Psoas muscle (tissue), 8 donors: ENCODE measurements around the gene PDGFC. TPM values are rescaled to one million over a fixed set of nuclear protein-coding genes. Genes with fewer than 3 reads are reported as not detected.

Source experiments
- ATAC-seq, 4 donors: fragments of 200-7000 bp; cut with Tn5 transposase; one replicate each; pipeline ENCODE4 v1.9.1; 2020; ENCODE audit warnings: moderate library complexity in 3 of 4, mild to moderate bottlenecking in 2 of 4
- DNase-seq, 2 donors: peaks; one replicate each; pipeline ENCODE4 v3.0.0-alpha.2; 2020
- H3K27ac ChIP-seq: fragments of 200-600 bp; one replicate; pipeline ENCODE4 v1.8.0; 2022
- H3K27me3 ChIP-seq, 3 donors: fragments of 200-600 bp in 1 of 3; one replicate each; pipeline versions ENCODE4 v1.6.1 to v1.8.0; 2013 to 2022; ENCODE audit warnings: low read length in 2 of 3, mild to moderate bottlenecking in 2 of 3, moderate library complexity in 1 of 3; ENCODE audit not compliant: insufficient read depth in 3 of 3
- H3K36me3 ChIP-seq, 2 donors: fragments of 200-600 bp in 1 of 2; one replicate each; pipeline versions ENCODE4 v1.6.1 to v1.8.0; 2013 to 2022; ENCODE audit warnings: low read depth in 1 of 2, mild to moderate bottlenecking in 1 of 2, moderate library complexity in 1 of 2; ENCODE audit not compliant: insufficient read depth in 1 of 2
- H3K4me1 ChIP-seq: fragments of 200-600 bp; one replicate; pipeline ENCODE4 v1.8.0; 2022
- H3K4me3 ChIP-seq: fragments of 200-600 bp; one replicate; pipeline ENCODE4 v1.8.0; 2022; ENCODE audit warnings: mild to moderate bottlenecking
- H3K9me3 ChIP-seq: fragments of 200-600 bp; one replicate; pipeline ENCODE4 v1.8.0; 2022
- WGBS, 3 donors: extraction: QIAGEN DNeasy Blood & Tissue Kit; methylation state at CpG; one replicate each; pipeline versions ENCODE4 v1.1.6 to v1.1.7; 2013; 5-methylcytosine and 5-hydroxymethylcytosine counted together
- intact Hi-C, 2 donors: fragments of 100-400 bp; cut with DNase I; formaldehyde crosslinking; loops; one replicate each; pipeline versions ENCODE4 v1.11.0 to v1.14.2; 2022
- long read RNA-seq, 2 donors: library from polyadenylated mRNA; unstranded; transcript quantifications; one replicate each; pipeline ENCODE4 v2.0.0, GENCODE V29; 2021
- polyA plus RNA-seq, 3 donors: library from polyadenylated mRNA; stranded (reverse); fragments of 200-250 nt; gene quantifications; one replicate each; pipeline ENCODE4 v1.2.3, GENCODE V29; 2013
- total RNA-seq, 4 donors: library from RNA; stranded (reverse); fragmentation: NEBNext Ultra II Directional in 2 of 4; extraction: Animal tissue kit (Norgen Biotek cat#: 25700) in 2 of 4; gene quantifications; one replicate each; pipeline versions ENCODE4 v1.2.1 to v1.2.4, GENCODE V29; 2021 to 2023
- TF ChIP-seq, protein P1 (sequence below): fragments of 200-600 bp; IDR thresholded peaks from one replicate; pipeline ENCODE4 v1.8.0; 2022; ENCODE audit warnings: antibody characterized with exemption
- donor health status: healthy with polysubstance abuse.
- donor health status: DM: no; HTN: no; CAD: no; lungs with moderate emphysema.
- donor health status: Bipolar disorder and iron deficiency.
- donor health status: healthy.
- donor health status: DM: yes; HTN: yes; CAD: no.
- donor health status: DM: no; HTN: no; CAD: no.
- donor health status: DM: no; HTN: no; CAD: no.
- donor health status: DM: yes; HTN: yes; CAD: no.

Gene PDGFC, protein sequence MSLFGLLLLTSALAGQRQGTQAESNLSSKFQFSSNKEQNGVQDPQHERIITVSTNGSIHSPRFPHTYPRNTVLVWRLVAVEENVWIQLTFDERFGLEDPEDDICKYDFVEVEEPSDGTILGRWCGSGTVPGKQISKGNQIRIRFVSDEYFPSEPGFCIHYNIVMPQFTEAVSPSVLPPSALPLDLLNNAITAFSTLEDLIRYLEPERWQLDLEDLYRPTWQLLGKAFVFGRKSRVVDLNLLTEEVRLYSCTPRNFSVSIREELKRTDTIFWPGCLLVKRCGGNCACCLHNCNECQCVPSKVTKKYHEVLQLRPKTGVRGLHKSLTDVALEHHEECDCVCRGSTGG
- total RNA-seq (10 to 100 TPM in 1 of 4 donors, 1 to 10 TPM in 3; 4.2 to 19.8 (median 6.7) TPM), polyA plus RNA-seq (1 to 10 TPM; 2.2 to 6.3 (median 2.5) TPM)
- long read RNA-seq, donor 1, full-length matches to known transcripts: 6 of 13 reads
- long read RNA-seq, donor 1, partial matches to known transcripts: 4 of 13 reads
- long read RNA-seq, donor 1, other reads (novel, unspliced or antisense): 3 of 13 reads
- long read RNA-seq, donor 2, full-length matches to known transcripts: 3 of 6 reads
- long read RNA-seq, donor 2, partial matches to known transcripts: 1 of 6 reads
- long read RNA-seq, donor 2, other reads (novel, unspliced or antisense): 2 of 6 reads

DNA sequence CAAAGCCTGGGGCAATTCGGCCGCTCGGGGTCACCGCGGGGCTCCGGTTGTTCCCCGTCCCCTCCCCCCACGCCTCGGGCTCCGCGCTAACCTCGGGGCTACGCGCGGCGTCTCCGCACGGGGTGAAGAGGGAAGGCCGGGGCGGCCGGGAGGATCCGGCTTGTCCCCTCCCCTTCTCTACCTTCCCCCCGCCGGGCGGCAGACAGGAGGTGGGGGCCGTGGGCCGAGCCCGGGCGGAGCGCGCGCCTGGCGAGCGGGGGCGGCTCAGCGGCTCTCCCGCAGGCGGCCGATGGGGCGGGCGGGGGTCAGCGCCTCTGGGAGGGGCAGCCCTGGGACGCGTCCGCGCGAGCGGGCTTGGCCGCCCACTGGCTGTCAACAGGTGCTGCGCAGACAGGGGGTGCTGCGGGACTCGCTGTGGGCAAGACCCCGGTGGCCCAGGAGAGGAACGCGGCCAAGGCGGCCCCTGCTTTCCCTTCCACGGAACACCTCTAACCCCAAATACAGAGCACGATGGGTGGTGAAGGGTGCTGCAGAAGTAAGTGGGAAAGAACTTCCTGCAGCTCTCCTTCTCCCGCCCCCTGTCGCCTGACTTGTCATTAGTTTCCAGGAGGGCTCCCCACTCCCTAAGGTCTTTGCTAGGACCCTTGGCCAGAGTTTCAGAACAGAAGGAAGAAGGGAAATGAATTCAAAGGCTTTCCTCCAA is at the start of gene PDGFC:
PDGFC (minus strand) TSS at position 124 of the 703 bp plus-strand sequence. CDS start 896 bp downstream, outside the sequence.
- WGBS, 3 donors: 0 to 1% (median 0%) methylated on average over 37 to 60 of the region's 60 CpGs
- peaks cover 20% of the 10 kb centered on the region for H3K4me1 ChIP-seq
- H3K9me3 ChIP-seq: no peaks in the 10 kb centered on the region
- DNase-seq (peak; percentile 77 to 86), ATAC-seq (peak; percentile 77 to 87 (median 78))
- peak within 1 kb of the TSS; percentile 84 for H3K4me3 ChIP-seq
- peak within 1 kb of the TSS; percentile 89 for H3K27ac ChIP-seq
- TF ChIP-seq, protein P1, sequence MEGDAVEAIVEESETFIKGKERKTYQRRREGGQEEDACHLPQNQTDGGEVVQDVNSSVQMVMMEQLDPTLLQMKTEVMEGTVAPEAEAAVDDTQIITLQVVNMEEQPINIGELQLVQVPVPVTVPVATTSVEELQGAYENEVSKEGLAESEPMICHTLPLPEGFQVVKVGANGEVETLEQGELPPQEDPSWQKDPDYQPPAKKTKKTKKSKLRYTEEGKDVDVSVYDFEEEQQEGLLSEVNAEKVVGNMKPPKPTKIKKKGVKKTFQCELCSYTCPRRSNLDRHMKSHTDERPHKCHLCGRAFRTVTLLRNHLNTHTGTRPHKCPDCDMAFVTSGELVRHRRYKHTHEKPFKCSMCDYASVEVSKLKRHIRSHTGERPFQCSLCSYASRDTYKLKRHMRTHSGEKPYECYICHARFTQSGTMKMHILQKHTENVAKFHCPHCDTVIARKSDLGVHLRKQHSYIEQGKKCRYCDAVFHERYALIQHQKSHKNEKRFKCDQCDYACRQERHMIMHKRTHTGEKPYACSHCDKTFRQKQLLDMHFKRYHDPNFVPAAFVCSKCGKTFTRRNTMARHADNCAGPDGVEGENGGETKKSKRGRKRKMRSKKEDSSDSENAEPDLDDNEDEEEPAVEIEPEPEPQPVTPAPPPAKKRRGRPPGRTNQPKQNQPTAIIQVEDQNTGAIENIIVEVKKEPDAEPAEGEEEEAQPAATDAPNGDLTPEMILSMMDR: peak; percentile 57
- intact Hi-C loops: loop anchor here in 1 of 2 donors (2.0 to 10.0 kb wide), 4 partner anchors 73 to 497 kb away; no protein-coding TSS in a partner anchor
- no peaks in the 10 kb centered on the region for H3K36me3 ChIP-seq
- no peaks in the 10 kb centered on the region for H3K27me3 ChIP-seq

DNA sequence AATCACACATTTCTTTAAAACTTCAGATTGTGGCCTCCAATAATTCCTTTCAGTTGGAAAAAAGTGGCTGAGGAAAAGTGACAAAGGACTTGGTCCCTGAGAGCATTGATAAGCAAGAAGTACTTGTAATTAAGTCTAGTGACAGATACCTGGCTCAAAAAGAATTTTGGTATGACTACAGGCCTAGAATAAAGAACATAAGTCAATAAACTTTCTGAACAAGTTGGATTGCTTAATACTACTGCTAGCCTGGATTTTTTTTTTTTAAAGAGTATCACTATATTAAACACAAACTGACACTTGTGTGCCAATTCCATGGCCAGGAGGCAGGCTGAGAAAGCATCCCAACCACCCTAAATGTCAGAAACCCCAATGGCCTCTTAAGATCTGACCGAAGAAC is 49.3 kb upstream of the PDGFC start:
- 81 to 85% (median 84%) methylated on average over 1 of the region's 1 CpG for WGBS, 3 donors
- TF ChIP-seq, protein P1: no peak
- no peaks in the 10 kb centered on the region for H3K27me3 ChIP-seq
- no peak overlapping the region for H3K4me3 ChIP-seq
- no peak for DNase-seq
- H3K27ac ChIP-seq: no peak overlapping the region
- ATAC-seq: no peak
- no peaks in the 10 kb centered on the region for H3K4me1 ChIP-seq
- intact Hi-C loops: no loop called here
- no peaks in the 10 kb centered on the region for H3K36me3 ChIP-seq
- H3K9me3 ChIP-seq: no peaks in the 10 kb centered on the region

- Histone ChIP-seq H3K27ac (no peak overlapping the region), H3K27me3 (peaks cover 0 to 3% (median 0%) of the 10 kb centered on the region in 3 donors), H3K4me1 (no peaks in the 10 kb centered on the region), H3K9me3 (no peaks in the 10 kb centered on the region), H3K4me3 (no peak overlapping the region), H3K36me3 (no peaks in the 10 kb centered on the region)
- no peak for DNase-seq
- no peak for ATAC-seq
- intact Hi-C loops: no loop called here
- WGBS, 3 donors: 67 to 71% (median 67%) methylated on average over 3 of the region's 3 CpGs
- TF ChIP-seq, protein P1: no peak
Observed at GRCh38 chr4:157018920-157019490, 47.4 kb upstream of the PDGFC start.

DNA sequence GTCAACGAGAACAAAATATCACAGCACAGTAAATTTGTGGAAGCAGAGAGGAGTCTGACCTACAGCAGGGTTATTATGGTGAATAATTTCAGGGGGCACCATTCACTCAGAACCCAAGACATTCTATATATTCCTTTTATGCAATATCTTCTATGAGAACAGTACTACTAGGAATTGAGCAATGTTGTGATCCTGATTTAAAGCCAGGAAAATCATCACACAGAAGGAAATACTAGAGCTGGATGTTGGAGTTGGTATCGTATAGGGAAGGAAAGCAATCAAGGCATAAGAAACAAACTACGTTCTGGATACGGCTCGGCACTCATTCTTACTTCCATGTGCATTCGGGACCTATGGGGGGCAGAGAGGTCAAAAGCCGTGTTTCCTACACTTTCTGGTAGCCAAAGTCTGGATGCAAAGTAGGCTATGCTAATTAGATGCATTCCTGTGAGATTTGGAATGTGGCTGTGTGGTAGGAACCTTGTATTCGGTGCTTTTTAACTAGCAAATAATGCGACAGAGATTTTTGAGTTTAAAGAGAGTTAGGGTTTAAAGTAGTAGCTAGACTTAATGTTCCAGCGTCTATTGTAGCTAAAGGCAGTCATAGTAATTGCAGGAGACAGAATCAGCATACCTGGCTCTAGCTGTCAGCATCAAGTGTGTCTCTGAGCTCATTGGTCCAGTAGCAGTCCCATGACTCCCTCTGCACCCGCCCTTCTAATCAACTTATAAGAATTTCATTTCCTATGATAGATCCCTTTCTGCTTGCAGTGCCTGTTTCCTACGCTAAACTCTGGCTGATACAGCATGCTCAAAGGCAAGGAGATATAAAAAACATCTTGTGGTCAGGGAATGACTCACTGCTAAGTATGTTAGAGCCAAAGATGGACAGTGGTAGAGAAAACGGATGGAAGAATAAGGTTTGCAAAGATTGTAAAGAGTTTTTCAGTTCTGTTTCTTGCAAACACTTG is 43.3 kb upstream of the PDGFC start:
- no peak overlapping the region for H3K4me3 ChIP-seq
- no peaks in the 10 kb centered on the region for H3K9me3 ChIP-seq
- H3K27me3 ChIP-seq: peaks cover 0 to 3% (median 0%) of the 10 kb centered on the region in 3 donors
- H3K27ac ChIP-seq: no peak overlapping the region
- WGBS, 3 donors: 75 to 80% (median 76%) methylated on average over 13 of the region's 13 CpGs
- intact Hi-C loops: no loop called here
- TF ChIP-seq, protein P1: no peak
- H3K4me1 ChIP-seq: no peaks in the 10 kb centered on the region
- H3K36me3 ChIP-seq: no peaks in the 10 kb centered on the region
- DNase-seq: no peak
- peak in 3 of 4 donors; percentile 65 to 70 (median 67) for ATAC-seq
